GM18870 (cell line): Measurements from ENCODE around the gene NUP98.
"Not testable (repeated sequence)": the region's sequence is repeated elsewhere in the genome, so short reads cannot be mapped to it uniquely, and the experiment has no call there.

Experiments used
- ATAC-seq: cut with Tn5 transposase; IDR thresholded peaks from one replicate; pipeline ENCODE4 v1.9.1; 2021; ENCODE audit warnings: moderate library complexity; ENCODE audit not compliant: unreplicated experiment

The NUP98 gene

GRCh38 chr11:3679077-3679476 is 118.3 kb downstream of the NUP98 start:
- ATAC-seq: no peak

- no peak for ATAC-seq
Measured at GRCh38 chr11:3675971-3676370, 121.4 kb downstream of the NUP98 start.

GRCh38 chr11:3674189-3674588 is 123.2 kb downstream of the NUP98 start:
- no peak for ATAC-seq

GRCh38 chr11:3671334-3672254 is 125.8 kb downstream of the NUP98 start, which contains the start of gene CHRNA10:
Gene CHRNA10, minus strand, starts transcription at chr11:3671384. Its CDS starts 72 bp downstream, at chr11:3671312.
- no peak for ATAC-seq

- no peak for ATAC-seq
Measured at GRCh38 chr11:3669742-3670183, 127.6 kb downstream of the NUP98 start.

GRCh38 chr11:3669128-3669527 is 128.2 kb downstream of the NUP98 start:
- no peak for ATAC-seq

GRCh38 chr11:3667149-3668035 is 130.0 kb downstream of the NUP98 start:
- no peak for ATAC-seq

GRCh38 chr11:3666023-3666530 is 131.3 kb downstream of the NUP98 start:
- ATAC-seq: no peak

- no peak for ATAC-seq
Measured at GRCh38 chr11:3665336-3666022, 131.9 kb downstream of the NUP98 start.

GRCh38 chr11:3664032-3664630 is 133.2 kb downstream of the NUP98 start:
- ATAC-seq: no peak

- no peak for ATAC-seq
Measured at GRCh38 chr11:3662856-3663255, 134.5 kb downstream of the NUP98 start.

- ATAC-seq: no peak
Measured at GRCh38 chr11:3660960-3661359, 136.4 kb downstream of the NUP98 start.

- ATAC-seq: no peak
Measured at GRCh38 chr11:3659595-3660515, 137.5 kb downstream of the NUP98 start.

- ATAC-seq: no peak
Measured at GRCh38 chr11:3658252-3658651, 139.1 kb downstream of the NUP98 start.

GRCh38 chr11:3657331-3657730 is 140.0 kb downstream of the NUP98 start:
- not testable (repeated sequence) for ATAC-seq

- ATAC-seq: no peak
Measured at GRCh38 chr11:3655547-3655946, 141.8 kb downstream of the NUP98 start.

- ATAC-seq: not testable (repeated sequence)
Measured at GRCh38 chr11:3652514-3652913, 144.8 kb downstream of the NUP98 start.

- not testable (repeated sequence) for ATAC-seq
Measured at GRCh38 chr11:3649374-3649773, 148.0 kb downstream of the NUP98 start.

- ATAC-seq: not testable (repeated sequence)
Measured at GRCh38 chr11:3648843-3649242, 148.5 kb downstream of the NUP98 start.
